ENCODE measurements around the gene MRPS6.
A peak's percentile ranks its signal among the peaks of the same experiment; 100 is the strongest.

The MRPS6 gene

GRCh38 chr21:34073032-34073748 lies at the start of gene MRPS6, which contains the start of gene SLC5A3:
Gene MRPS6, plus strand, starts transcription at chr21:34073578. Its CDS starts 123 bp downstream, at chr21:34073701.
Gene SLC5A3, plus strand, starts transcription at chr21:34073578. Its CDS starts 21,621 bp downstream, at chr21:34095199.
- DNase-seq, result peak; percentile 79

DNA sequence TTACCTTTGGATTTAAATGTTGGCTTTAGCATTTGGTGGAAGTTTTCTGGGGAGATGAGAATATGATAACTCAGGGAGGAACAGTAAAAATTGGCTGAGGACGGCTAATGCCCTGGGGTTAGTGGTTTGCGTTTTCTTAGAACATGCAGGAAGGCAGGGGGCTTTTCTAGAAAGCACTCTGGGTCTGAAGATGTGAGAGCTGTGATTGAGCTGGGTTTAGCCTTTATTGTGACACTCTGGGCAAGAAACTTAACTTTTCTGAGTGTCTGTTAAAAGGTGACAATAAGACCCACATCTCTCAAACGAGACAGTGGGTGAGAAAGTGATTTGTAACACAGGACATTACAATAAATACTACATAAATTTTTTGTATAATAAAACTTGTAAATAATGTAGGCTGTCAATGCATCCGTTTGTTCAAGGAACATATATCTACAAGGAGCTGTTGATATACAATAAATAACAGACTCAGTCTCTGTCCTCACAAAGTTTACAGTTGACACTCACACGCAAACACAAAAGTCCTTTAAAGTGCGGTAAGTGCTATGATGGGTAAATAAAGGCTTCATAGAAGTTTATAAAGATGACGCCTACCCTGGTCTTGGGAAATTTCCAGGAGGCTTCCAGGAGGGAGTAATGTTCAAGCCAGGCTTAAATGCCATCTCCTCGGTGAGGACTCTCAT lies 49.5 kb upstream of the MRPS6 start:
- no peak for DNase-seq

DNA sequence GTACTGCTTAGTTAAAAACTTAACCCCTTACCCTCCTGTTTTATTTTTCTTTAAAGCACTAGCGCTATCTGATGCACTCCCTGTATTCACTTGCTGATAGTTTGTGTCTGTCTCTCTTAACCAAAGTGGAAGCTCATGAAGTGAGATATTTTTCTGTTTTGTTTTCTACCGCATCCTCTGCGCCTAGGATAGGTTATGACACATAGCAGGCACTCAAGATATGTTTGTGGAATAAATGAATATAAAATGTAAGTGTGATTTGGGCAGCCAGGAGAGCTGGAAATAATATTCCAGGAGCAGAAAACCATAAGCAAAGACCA lies 49.0 kb upstream of the MRPS6 start:
- no peak for DNase-seq

- DNase-seq, result no peak
These were observed 45.5 kb upstream of the MRPS6 start for GRCh38 chr21:34027721-34028461.

DNA sequence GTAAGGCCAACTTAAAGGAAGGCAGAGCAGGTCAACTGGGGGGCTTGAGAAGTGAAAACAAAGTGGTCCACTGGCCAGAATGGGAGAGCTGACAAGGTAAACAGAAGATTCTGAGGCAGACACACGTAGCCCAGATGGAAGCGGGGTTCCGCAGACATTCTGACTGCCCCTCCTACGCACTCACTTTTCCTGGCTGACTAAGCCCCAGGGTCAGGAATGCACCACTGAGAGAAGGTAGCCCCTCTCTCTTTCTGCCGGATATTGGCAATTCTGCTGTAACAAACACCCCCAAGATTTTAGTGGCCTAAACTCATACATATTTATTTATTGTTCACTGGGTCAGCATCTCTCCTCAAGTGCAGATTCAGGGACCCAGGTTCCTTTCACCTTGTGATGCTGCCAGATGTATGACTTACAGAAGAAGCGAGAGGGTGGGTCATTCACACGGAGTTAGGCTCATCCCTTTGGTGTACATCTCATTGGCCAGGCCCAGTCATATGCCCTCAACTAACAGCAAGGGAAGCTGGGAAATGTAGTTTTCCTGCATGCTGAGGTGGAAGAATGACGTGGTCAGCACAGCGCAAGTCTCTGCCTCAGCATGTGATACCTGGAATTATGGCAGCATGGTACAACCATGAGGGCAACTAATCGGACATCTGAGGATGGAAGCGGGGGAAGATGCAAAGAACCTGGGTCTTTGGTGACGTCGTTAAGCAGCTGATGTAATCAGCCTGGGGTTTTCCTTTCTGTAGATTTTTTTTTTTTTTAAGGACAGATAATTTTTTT lies 43.4 kb upstream of the MRPS6 start:
- peak; percentile 66 for DNase-seq

DNA sequence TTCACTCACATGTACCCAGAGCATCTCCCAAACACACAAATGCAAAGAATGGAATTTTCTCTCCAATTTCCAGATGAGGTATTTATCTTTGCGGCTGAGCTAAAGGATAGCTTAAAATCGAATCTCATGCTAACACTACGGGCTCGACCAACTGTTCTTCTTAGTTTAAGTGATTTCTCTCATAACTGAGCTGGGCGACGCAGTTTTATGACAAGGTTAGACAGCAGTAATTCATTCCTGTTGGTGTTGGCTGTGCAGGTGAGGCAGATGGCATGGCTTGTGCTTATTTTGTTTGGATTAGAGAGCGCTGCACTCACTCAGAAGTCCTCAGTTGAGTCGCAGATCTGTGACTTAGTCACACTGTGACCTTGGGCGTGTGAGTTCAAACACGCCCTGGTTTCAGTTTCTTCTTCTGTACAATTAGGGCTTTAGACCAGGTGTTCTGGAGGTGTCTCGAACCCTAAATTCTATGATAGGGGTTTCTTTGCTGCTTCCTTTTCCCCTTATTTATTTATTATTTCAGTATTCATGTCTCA lies 41.5 kb upstream of the MRPS6 start:
- no peak for DNase-seq

GRCh38 chr21:34034369-34035014 lies 38.9 kb upstream of the MRPS6 start:
- no peak for DNase-seq

- no peak for DNase-seq
These were observed 37.6 kb upstream of the MRPS6 start for GRCh38 chr21:34035619-34036354.

GRCh38 chr21:34037009-34037795 lies 36.2 kb upstream of the MRPS6 start:
- DNase-seq, result no peak

DNA sequence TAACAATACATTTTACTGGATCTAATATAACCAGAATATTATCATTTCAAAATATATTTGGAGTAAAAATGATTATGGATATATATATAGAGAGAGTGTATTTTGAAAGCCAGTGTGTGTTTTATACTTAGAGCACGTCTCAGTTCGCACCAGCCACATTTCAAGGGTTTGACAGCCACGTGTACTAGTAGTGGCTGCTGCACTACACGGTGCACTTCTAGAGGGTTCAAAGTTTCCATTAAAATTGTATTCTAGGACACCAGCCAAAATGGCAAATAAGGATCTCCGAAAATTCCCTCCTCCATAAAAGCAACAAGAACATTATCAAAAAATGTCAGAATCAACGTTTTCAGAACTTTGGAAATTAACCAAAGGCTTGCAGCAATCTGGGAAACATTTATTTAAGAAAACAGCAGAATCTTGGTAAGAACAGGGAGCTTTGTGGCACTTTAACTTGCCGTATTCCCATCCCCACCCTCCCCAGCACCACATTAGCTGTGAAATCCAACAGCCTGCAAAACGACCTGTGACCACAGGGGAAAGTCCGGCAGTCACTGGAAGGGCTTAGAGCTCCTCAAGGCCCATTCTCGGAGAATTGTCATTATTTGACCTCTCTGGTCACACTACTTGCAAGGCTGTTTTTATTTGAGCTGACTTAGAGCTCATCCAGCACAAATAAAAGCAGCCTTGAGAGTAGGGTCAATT lies 33.5 kb upstream of the MRPS6 start:
- DNase-seq, result no peak

DNA sequence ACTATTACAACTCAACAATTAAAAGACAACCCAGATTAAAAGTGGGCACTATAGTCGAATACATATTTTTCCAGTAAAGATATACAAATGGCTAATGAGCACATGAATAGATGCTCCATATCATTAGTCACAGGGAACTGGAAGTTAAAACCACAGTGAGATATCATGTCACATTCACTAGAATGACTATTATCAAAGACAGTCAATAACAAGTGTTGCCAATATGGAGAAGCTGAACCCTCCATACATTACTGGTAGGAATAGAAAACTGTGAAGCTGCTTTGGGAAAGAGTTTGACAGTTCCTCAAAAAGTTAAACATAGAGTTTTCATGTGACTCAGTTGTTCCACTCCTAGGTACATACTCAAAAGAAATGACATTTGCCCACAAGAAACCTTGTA lies 30.6 kb upstream of the MRPS6 start:
- no peak for DNase-seq

GRCh38 chr21:34043333-34043732 lies 30.0 kb upstream of the MRPS6 start:
- no peak for DNase-seq

GRCh38 chr21:34046917-34047316 lies 26.5 kb upstream of the MRPS6 start:
- DNase-seq, result no peak

DNA sequence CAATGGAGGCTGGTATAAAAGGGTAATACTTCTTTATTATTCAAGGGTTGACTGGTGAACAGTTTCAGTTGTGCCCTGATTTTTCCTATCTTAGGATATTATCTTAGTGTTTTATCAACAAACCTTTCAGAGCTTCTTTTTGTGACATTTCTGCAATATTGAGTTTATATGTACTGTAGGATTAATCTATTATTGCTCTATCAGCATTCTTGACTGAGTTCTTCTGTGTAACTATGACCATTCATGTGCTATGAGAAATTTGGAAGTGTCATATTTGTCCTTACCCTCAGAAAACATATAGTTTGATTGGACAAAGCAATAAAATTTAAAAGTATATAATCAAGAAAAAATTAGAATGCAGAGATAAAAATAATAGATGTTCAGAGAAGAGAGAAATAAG lies 25.5 kb upstream of the MRPS6 start:
- no peak for DNase-seq

- DNase-seq, result no peak
These were observed 21.2 kb upstream of the MRPS6 start for GRCh38 chr21:34052171-34052570.

DNA sequence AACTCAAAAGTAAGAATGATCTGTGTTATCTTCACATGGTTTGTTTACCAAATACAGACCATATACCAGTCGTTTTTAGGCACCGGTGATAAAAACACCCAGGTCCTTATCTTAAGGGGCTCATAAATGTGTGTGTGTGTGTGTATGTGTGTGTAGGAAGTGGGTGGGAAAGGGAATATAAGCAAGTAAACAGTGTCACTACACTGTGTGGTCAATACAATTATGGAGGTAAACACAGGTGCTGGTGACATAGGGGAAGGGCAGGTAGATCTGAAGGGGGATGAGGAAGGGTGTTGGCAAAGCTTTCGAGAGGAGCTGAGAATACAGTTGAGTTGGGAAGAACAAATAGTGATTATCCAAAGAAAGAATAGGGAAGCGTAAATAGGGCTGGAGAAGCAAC lies 19.1 kb upstream of the MRPS6 start:
- no peak for DNase-seq

- no peak for DNase-seq
These were observed 17.8 kb upstream of the MRPS6 start for GRCh38 chr21:34055615-34056014.

GRCh38 chr21:34061983-34062382 lies 11.4 kb upstream of the MRPS6 start:
- no peak for DNase-seq

DNA sequence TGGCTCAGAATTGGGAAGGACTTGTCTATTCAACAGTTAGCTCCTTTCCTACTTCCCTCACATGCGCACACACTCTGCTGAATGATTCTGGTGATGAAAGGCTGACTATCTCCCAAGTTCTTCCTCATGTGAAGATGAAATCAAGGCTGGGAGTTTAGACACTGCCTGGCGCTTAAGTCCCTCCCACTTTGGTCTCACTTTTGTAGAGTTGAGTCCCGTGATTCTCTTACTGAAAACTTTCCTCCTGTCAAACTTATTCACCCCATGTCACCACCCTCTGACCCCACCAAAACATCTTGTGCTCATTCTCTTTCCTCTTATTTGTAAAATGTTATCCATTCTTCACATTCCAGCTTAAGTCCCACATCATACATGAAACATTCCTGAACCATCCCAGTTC lies 8.4 kb upstream of the MRPS6 start:
- DNase-seq, result no peak

GRCh38 chr21:34071683-34072082 lies 1.7 kb upstream of the MRPS6 start:
- DNase-seq, result no peak

Data from CD4-positive, alpha-beta T cell treated with Interferon gamma for 1 hour (primary cell).